HepG2 (cell line): ENCODE measurements around the gene SNRPD2. TPM values are rescaled to one million over a fixed set of nuclear protein-coding genes. Genes with fewer than 3 reads are reported as not detected.
A peak's percentile ranks its signal among the peaks of the same experiment; 100 is the strongest.

Source experiments
- ATAD3A ChIP-seq: sonication (generic); formaldehyde crosslinking; IDR thresholded peaks from 2 replicates; pipeline ENCODE4 v1.4.0; 2020; ENCODE audit warnings: missing genetic modification reagents
- DR1 ChIP-seq: sonication (generic); formaldehyde crosslinking; IDR thresholded peaks from 2 replicates; pipeline ENCODE4 v1.8.0; 2021; ENCODE audit warnings: mild to moderate bottlenecking, missing genetic modification reagents, inconsistent platforms
- GATAD2A ChIP-seq: IDR thresholded peaks from 2 replicates; pipeline ENCODE4 v1.6.1; 2016
- GPBP1L1 ChIP-seq: sonication (generic); formaldehyde crosslinking; IDR thresholded peaks from 2 replicates; pipeline ENCODE4 v1.5.0; 2020; ENCODE audit warnings: mild to moderate bottlenecking, missing genetic modification reagents
- HOMEZ ChIP-seq: IDR thresholded peaks from 2 replicates; pipeline ENCODE4 v1.6.1; 2016; ENCODE audit warnings: low read depth
- ISX ChIP-seq: sonication (generic); formaldehyde crosslinking; conservative IDR thresholded peaks from 2 replicates; pipeline ENCODE4 v1.5.0; 2020; ENCODE audit warnings: missing genetic modification reagents
- KLF9 ChIP-seq: IDR thresholded peaks from 2 replicates; pipeline ENCODE4 v1.6.1; 2016; ENCODE audit warnings: low read depth
- LCORL ChIP-seq, 2 experiments: fragments of 450-650 bp in 1 of 2; sonication (generic) in 1 of 2; formaldehyde crosslinking in 1 of 2; IDR thresholded peaks; 2 replicates each; pipeline versions ENCODE4 v1.5.0 to v1.6.1; 2017 to 2020; ENCODE audit warnings: antibody characterized with exemption in 1 of 2, missing genetic modification reagents in 1 of 2
- MAX ChIP-seq: IDR thresholded peaks from 2 replicates; pipeline ENCODE4 v1.6.1; 2012; ENCODE audit warnings: inconsistent platforms
- MEF2D ChIP-seq: sonication (generic); formaldehyde crosslinking; IDR thresholded peaks from 2 replicates; pipeline ENCODE4 v1.5.1; 2020; ENCODE audit warnings: mild to moderate bottlenecking, missing genetic modification reagents
- MXI1 ChIP-seq: IDR thresholded peaks from 3 replicates; pipeline ENCODE4 v1.6.1; 2012; ENCODE audit warnings: low read depth, low read length, inconsistent platforms, borderline replicate concordance
- NR3C1 ChIP-seq: sonication (generic); formaldehyde crosslinking; IDR thresholded peaks from 2 replicates; pipeline ENCODE4 v1.4.0; 2020; ENCODE audit warnings: missing genetic modification reagents
- PCBP1 ChIP-seq: fragments of 200-400 bp; formaldehyde crosslinking; IDR thresholded peaks from 2 replicates; pipeline ENCODE4 v1.6.1; 2017; ENCODE audit warnings: mild to moderate bottlenecking, low read depth, low read length, borderline replicate concordance
- RNF2 ChIP-seq: fragments of 450-650 bp; conservative IDR thresholded peaks from 2 replicates; pipeline ENCODE4 v1.6.1; 2016; ENCODE audit warnings: low read depth
- SMAD9 ChIP-seq: sonication (generic); formaldehyde crosslinking; IDR thresholded peaks from 2 replicates; pipeline ENCODE4 v1.5.1; 2020; ENCODE audit warnings: mild to moderate bottlenecking, missing genetic modification reagents
- SMC3 ChIP-seq: IDR thresholded peaks from 2 replicates; pipeline ENCODE4 v1.6.1; 2011; ENCODE audit warnings: low read length, improper control_type of control experiment
- SYNCRIP ChIP-seq: fragments of 200-400 bp; formaldehyde crosslinking; IDR thresholded peaks from 2 replicates; pipeline ENCODE4 v1.6.1; 2018; ENCODE audit warnings: mild to moderate bottlenecking, low read depth, low read length; ENCODE audit not compliant: insufficient read depth
- ZBTB21 ChIP-seq: sonication (generic); formaldehyde crosslinking; IDR thresholded peaks from 2 replicates; pipeline ENCODE4 v1.4.0; 2020; ENCODE audit warnings: missing genetic modification reagents
- ZNF180 ChIP-seq: sonication (generic); formaldehyde crosslinking; IDR thresholded peaks from 2 replicates; pipeline ENCODE4 v1.4.0; 2020; ENCODE audit warnings: low read depth, missing genetic modification reagents, borderline replicate concordance
- ZNF281 ChIP-seq: sonication (generic); formaldehyde crosslinking; IDR thresholded peaks from 2 replicates; pipeline ENCODE4 v1.4.0; 2020; ENCODE audit warnings: missing genetic modification reagents, borderline replicate concordance
- ZNF576 ChIP-seq: sonication (generic); formaldehyde crosslinking; IDR thresholded peaks from 2 replicates; pipeline ENCODE4 v1.4.0; 2020; ENCODE audit warnings: mild to moderate bottlenecking, missing genetic modification reagents
- ZNF709 ChIP-seq: sonication (generic); formaldehyde crosslinking; IDR thresholded peaks from 2 replicates; pipeline ENCODE4 v1.5.0; 2020; ENCODE audit warnings: mild to moderate bottlenecking, missing genetic modification reagents
- ZNF790 ChIP-seq: sonication (generic); formaldehyde crosslinking; IDR thresholded peaks from 2 replicates; pipeline ENCODE4 v1.8.0; 2022; ENCODE audit warnings: missing genetic modification reagents, mild to moderate bottlenecking, borderline replicate concordance
- polyA plus RNA-seq, 8 experiments: library from polyadenylated mRNA; depleted of rRNA in 3 of 8; stranded (reverse) in 7 of 8; unstranded in 1 of 8; fragments of >200 nt; fragmentation: Illumina TruSeq in 4 of 8; extraction: Trizol in 4 of 8; gene quantifications; 2 replicates each; pipeline versions ENCODE4 v1.2.1 to v1.2.3, GENCODE V29; 2011 to 2016; ENCODE audit warnings: low read depth in 4 of 8, missing spikeins in 1 of 8, mixed read lengths in 1 of 8; ENCODE audit not compliant: insufficient read depth in 1 of 8
- total RNA-seq, 5 experiments: library from RNA; depleted of rRNA; stranded (reverse); fragments of >200 nt; fragmentation: Illumina TruSeq; extraction: Trizol; gene quantifications; 2 replicates each; pipeline ENCODE4 v1.2.3, GENCODE V29; 2016; ENCODE audit warnings: low read depth in 1 of 5

The SNRPD2 gene
- total and polyA plus RNA-seq, 2 of the 13 experiments (the other 11 are each of a cell fraction or from before 2014, with no cell fraction given) = 299 to 485 TPM

- no peak for TF ChIP-seq NR3C1 (CRISPR knock-in tag)
- no peak for TF ChIP-seq KLF9 (CRISPR knock-in tag)
- no peak for TF ChIP-seq ZNF576 (CRISPR knock-in tag)
- peak; percentile 67; the same call in 1 of the 2 replicates for TF ChIP-seq GATAD2A (CRISPR knock-in tag)
- no peak for TF ChIP-seq ATAD3A (CRISPR knock-in tag)
- TF ChIP-seq DR1 (CRISPR knock-in tag) = no peak
- TF ChIP-seq PCBP1 = no peak
- no peak for TF ChIP-seq LCORL (IDR thresholded peaks at IDR 0.05)
- TF ChIP-seq LCORL (CRISPR knock-in tag; IDR thresholded peaks at IDR 0.05) = peak; percentile 56; the same call in 1 of the 2 replicates
- TF ChIP-seq ZNF180 (CRISPR knock-in tag) = no peak
- no peak for TF ChIP-seq ZNF790
- no peak for TF ChIP-seq SYNCRIP
- no peak for TF ChIP-seq ZBTB21
- no peak for TF ChIP-seq GPBP1L1 (CRISPR knock-in tag)
- TF ChIP-seq MEF2D (CRISPR knock-in tag) = no peak
- TF ChIP-seq SMC3 = no peak
- TF ChIP-seq ZNF281 (CRISPR knock-in tag) = no peak
- TF ChIP-seq ISX (CRISPR knock-in tag) = no peak
- no peak for TF ChIP-seq HOMEZ (CRISPR knock-in tag)
- TF ChIP-seq SMAD9 (CRISPR knock-in tag) = no peak
- TF ChIP-seq RNF2 = no peak
- 0 out of 2 replicates have a peak, but pooled peaks have one; percentile 23 for TF ChIP-seq MAX
- no peak for TF ChIP-seq MXI1
- TF ChIP-seq ZNF709 (CRISPR knock-in tag) = no peak
Measured at GRCh38 chr19:45657520-45658167, 34.1 kb downstream of the SNRPD2 start (continued).
